HG03064 (cell line): ENCODE data around the gene AQP12A.
"Not testable (repeated sequence)": the region's sequence is repeated elsewhere in the genome, so short reads cannot be mapped to it uniquely, and the experiment has no call there.

Experiments used
- ATAC-seq: cut with Tn5 transposase; IDR thresholded peaks from one replicate; pipeline ENCODE4 v1.9.1; 2021; ENCODE audit warnings: low read depth; ENCODE audit not compliant: unreplicated experiment

The AQP12A gene

DNA sequence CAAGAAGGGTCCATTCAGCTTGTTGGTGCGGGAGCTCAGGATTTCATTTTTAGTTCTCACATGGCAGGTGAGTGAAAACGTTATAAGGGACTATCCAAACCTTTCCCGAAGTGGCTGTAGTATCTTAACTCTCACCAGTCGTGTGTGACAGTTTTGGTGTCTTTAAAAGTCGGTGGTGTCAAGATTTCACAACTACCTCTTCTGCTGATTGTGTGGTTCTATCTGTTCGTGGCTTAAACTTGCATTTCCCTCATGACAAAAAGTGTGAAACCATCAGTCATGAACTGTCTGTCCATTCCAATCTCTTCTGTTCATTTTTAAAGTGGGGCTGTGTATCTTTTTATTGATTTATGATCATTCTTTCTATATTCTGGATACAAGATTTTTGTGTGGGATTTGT is 5.2 kb upstream of the AQP12A start:
- no peak for ATAC-seq

DNA sequence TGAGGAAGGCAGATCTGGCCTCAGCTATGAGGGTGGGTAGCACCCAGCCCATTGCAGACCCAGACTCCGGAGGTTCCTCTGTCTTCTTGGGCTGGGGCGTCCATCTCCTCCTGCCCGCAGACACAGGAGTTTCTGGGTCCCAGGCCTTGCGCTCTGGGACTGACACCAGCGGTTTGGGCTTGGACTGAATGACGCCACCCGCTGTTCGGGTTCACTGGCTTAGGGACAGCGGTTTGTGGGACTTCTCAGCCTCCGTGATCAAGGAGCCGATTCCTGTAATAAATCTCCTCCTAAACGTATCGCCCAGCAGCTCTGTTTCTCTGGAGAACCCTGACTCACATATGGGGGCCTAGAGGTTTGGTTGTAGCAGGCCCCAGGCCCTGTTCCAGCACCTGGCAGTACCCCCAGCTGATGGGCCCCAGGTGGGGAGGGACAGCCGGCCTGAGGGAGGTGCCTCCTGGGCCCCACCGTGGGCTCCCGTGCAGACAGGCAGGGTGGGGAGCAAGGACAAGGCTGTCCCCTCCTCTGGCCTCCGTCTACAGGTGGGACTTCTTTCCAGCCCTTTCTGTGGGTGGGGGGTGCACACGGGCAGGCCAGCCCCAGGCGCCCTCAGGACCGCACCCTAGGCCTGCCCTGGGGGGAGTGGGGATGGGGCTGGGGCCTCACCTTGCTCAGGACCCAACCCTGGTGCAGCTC is 4.5 kb upstream of the AQP12A start:
- ATAC-seq = no peak

DNA sequence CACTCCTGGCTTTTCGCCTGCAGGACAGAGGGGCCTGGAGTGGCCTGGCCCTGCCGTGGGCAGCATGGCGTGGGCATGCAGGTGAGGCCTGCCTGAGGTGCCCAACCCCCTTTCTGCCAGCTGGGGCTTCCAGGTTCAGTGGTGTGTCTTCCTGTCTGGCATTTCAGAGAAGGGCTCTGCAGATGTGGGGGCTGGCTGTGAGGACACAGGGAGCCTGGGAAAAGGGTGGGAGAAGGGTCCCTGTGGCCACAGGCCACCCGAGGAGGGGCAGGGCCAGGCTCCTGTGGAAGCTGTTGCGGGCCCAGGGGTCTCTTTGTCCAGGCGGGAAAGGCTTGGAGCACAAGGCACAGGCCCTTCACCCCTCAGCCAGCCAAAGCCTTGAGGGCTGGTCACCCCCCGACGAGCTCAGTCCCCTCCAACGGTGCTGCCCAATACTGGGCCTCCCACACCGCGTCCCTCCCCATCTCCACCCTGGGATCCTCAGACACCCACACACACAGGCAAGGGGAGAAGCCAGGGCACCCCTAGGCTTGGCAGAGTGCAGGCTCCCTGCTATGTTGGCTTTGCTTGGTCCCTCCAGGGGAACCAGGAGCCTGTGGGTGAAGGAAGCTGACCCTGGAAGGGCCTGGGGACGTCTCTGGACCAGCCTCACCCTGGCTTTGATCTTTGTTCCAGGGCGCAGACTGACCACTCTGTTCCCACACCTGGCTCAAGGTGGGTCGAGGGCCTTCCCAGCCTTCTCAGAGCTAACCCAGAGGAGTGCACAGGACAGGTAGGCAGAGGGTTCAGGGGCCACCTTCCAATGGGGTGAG is 3.7 kb upstream of the AQP12A start:
- no peak for ATAC-seq

DNA sequence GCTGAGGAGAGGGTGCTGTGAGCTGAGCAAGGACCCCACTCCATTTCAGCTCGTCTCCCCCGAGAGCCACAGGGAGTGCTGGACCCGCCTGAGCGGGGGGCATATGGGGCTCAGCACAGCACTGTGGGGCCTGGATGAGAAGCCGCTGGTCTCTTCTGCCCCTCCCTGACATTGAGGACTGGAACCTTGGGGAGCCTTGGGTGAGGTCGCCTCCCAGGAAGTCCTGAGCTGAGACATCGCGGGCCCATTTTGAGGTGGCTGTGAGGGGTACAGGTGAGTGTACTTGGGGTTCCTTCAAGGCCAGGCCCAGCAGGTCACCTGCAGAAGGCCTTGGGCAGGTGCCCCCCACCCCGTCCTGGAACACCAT is 3.1 kb upstream of the AQP12A start:
- no peak for ATAC-seq

GRCh38 chr2:240689975-240690374 is 1.7 kb upstream of the AQP12A start:
- ATAC-seq = no peak

- ATAC-seq = not testable (repeated sequence)
Measured at GRCh38 chr2:240690421-240691074, 1.1 kb upstream of the AQP12A start.

DNA sequence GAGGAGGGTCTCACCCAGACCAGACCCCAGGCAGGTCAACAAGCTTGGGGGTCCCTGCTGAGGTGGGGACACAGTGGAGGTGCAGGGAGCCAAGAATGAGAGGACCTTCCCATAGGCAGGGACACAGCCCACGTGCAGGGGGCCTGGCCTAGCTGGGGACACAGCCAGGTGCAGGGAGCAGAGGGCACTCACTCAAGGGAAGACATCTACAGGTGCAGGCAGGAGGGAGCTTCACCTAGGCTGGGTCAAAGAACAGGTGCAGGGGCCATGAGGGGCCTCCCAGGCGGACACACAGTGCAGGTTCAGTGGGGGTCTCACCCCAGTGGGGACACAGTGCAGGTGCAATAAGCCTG is 615 bp upstream of the AQP12A start:
- ATAC-seq = not testable (repeated sequence)

- not testable (repeated sequence) for ATAC-seq
Measured at GRCh38 chr2:240692583-240693561, 1.2 kb downstream of the AQP12A start.

GRCh38 chr2:240694304-240694703 is 2.6 kb downstream of the AQP12A start:
- ATAC-seq = not testable (repeated sequence)

- not testable (repeated sequence) for ATAC-seq
Measured at GRCh38 chr2:240695593-240695992, 3.9 kb downstream of the AQP12A start.

GRCh38 chr2:240696469-240696868 is 4.8 kb downstream of the AQP12A start:
- ATAC-seq = not testable (repeated sequence)

DNA sequence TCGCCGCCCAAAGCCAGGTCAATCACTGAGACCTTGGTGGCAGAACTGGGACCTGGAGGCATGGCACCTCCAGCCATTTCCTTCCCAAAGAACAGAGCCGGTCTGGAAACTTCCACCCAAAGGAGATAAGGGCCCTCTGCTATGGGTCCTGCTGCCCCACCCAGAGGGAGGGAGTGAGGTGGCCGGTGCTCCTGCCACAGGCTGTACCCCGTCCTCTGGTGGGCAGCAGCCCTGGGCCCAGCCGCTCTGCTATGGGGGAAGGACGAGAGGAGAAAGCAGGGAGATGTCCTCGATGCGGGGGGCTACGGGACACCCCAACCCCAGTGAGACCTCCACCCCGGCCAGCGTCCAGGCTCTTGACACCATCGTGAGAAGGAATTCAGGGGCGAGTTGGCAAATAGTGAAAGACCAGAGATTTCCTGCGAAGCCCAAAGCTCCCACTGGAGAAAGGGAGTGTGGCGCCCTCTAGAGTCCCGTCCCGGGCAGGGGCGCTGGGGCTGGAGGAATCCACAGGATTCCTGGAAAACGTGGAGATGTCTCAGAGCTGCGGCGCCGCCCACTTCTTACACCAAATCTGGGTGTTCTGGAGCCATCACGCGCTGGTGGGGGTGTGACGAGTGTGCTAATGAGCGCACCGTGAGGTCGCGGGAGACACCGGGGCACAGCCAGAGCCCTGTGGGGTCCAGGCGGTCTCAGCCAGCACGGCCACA is 7.3 kb downstream of the AQP12A start:
- not testable (repeated sequence) for ATAC-seq

- not testable (repeated sequence) for ATAC-seq
Measured at GRCh38 chr2:240699835-240700234, 8.2 kb downstream of the AQP12A start.

DNA sequence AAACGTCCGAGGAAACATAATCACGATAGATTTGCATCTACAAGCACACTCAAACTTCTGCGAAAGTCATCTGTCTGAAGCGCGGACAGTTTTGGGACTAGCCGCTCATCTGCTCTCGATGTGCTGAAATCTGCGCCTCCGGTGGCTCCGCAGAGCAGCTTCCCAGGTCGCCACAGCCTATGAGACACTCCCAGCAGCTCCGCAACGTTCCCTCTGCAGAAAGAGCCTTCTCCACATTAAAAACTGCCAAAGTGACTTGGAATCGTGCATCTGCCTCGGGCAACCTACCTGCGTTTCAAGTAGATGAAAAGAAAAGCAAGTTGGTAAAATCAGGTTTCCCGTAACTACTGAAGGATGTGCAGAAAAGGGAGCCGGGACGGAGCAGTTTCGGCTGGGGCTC is 8.9 kb downstream of the AQP12A start:
- ATAC-seq = not testable (repeated sequence)

DNA sequence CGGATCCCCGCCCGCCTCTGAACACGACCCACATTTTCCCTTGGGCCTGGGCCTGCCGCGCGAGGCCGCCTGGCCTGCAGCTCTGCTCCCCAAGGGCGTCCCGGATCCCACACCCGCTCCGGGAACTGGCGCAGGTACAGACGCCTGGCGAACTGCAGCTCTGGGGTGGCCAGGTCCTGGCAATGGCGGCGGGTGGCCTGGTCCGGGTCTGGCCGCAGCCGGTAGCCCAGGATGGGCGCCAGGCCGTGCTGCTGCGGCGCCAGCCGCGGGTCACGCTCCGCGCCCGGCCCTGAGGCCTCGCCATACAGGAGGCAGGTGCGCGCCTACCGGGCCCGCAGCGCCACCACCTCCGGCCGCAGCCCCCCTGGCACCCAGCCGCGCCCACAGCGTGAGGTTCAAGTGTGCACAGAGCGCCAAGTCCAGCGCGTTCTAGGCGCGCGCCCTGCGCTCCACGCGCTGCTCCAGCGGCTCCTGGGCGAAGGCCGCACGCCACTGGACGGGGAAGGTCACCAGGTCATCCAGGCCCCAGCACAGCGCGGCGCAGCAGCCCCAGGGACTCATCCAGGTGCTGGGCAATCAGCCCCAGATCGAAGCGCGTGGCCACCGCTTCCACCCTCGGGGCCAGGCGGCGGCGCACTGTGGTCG is 9.5 kb downstream of the AQP12A start:
- ATAC-seq = no peak

- no peak for ATAC-seq
Measured at GRCh38 chr2:240701736-240702639, 10.3 kb downstream of the AQP12A start.

GRCh38 chr2:240702640-240703011 is 11.0 kb downstream of the AQP12A start:
- no peak for ATAC-seq
